Chondrocyte (in vitro differentiated cells): ENCODE results near the gene NEU3. TPM values are rescaled to one million over a fixed set of nuclear protein-coding genes. Genes with fewer than 3 reads are reported as not detected.

Experiments
- DNase-seq: peaks from one replicate; pipeline ENCODE4 v3.0.0; 2021; ENCODE audit warnings: mixed read lengths, low spot score
- H3K27ac Mint-ChIP-seq: one replicate; pipeline ENCODE4 v1.8.0; 2021; ENCODE audit warnings: mild to moderate bottlenecking, moderate library complexity, mixed read lengths; ENCODE audit not compliant: unreplicated experiment
- H3K27me3 Mint-ChIP-seq: 2 replicates; pipeline ENCODE4 v1.8.0; 2021; ENCODE audit warnings: low read depth, mixed read lengths
- H3K36me3 Mint-ChIP-seq: 2 replicates; pipeline ENCODE4 v1.8.0; 2021; ENCODE audit warnings: low read depth, mixed read lengths
- H3K4me1 Mint-ChIP-seq: 2 replicates; pipeline ENCODE4 v1.8.0; 2021; ENCODE audit warnings: low read depth, mild to moderate bottlenecking, mixed read lengths
- H3K4me3 Mint-ChIP-seq: one replicate; pipeline ENCODE4 v1.8.0; 2021; ENCODE audit warnings: mild to moderate bottlenecking, moderate library complexity, mixed read lengths; ENCODE audit not compliant: unreplicated experiment
- H3K9me3 Mint-ChIP-seq: 2 replicates; pipeline ENCODE4 v1.8.0; 2021; ENCODE audit warnings: low read depth, mixed read lengths
- total RNA-seq: library from RNA; stranded (reverse); gene quantifications from 3 replicates; pipeline ENCODE4 v1.2.1, GENCODE V29; 2021
- TF ChIP-seq, protein P1 (sequence below): fragments of 200-600 bp; sonication (generic); IDR thresholded peaks from 2 replicates; pipeline ENCODE4 v1.5.0; 2021; ENCODE audit warnings: antibody characterized with exemption, mild to moderate bottlenecking, moderate library complexity

The NEU3 gene
- total RNA-seq, 1 donor from 2014 or later: 9.4 TPM

- DNase-seq: no peak
- TF ChIP-seq, protein P1, sequence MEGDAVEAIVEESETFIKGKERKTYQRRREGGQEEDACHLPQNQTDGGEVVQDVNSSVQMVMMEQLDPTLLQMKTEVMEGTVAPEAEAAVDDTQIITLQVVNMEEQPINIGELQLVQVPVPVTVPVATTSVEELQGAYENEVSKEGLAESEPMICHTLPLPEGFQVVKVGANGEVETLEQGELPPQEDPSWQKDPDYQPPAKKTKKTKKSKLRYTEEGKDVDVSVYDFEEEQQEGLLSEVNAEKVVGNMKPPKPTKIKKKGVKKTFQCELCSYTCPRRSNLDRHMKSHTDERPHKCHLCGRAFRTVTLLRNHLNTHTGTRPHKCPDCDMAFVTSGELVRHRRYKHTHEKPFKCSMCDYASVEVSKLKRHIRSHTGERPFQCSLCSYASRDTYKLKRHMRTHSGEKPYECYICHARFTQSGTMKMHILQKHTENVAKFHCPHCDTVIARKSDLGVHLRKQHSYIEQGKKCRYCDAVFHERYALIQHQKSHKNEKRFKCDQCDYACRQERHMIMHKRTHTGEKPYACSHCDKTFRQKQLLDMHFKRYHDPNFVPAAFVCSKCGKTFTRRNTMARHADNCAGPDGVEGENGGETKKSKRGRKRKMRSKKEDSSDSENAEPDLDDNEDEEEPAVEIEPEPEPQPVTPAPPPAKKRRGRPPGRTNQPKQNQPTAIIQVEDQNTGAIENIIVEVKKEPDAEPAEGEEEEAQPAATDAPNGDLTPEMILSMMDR: no peak
- no peaks in the 10 kb centered on the region for H3K9me3 Mint-ChIP-seq
- H3K4me3 Mint-ChIP-seq: no peak overlapping the region
- H3K36me3 Mint-ChIP-seq: peaks cover 15% of the 10 kb centered on the region
- no peaks in the 10 kb centered on the region for H3K27me3 Mint-ChIP-seq
- H3K4me1 Mint-ChIP-seq: no peaks in the 10 kb centered on the region
- no peak overlapping the region for H3K27ac Mint-ChIP-seq
Measured at GRCh38 chr11:75000975-75001354, 12.2 kb downstream of the NEU3 start.

- H3K9me3 Mint-ChIP-seq: no peaks in the 10 kb centered on the region
- H3K36me3 Mint-ChIP-seq: peaks cover 16% of the 10 kb centered on the region
- TF ChIP-seq, protein P1: no peak
- H3K4me3 Mint-ChIP-seq: no peak overlapping the region
- H3K27ac Mint-ChIP-seq: no peak overlapping the region
- no peaks in the 10 kb centered on the region for H3K4me1 Mint-ChIP-seq
- H3K27me3 Mint-ChIP-seq: no peaks in the 10 kb centered on the region
- DNase-seq: no peak
Measured at GRCh38 chr11:75001686-75002085, 13.0 kb downstream of the NEU3 start.

DNA sequence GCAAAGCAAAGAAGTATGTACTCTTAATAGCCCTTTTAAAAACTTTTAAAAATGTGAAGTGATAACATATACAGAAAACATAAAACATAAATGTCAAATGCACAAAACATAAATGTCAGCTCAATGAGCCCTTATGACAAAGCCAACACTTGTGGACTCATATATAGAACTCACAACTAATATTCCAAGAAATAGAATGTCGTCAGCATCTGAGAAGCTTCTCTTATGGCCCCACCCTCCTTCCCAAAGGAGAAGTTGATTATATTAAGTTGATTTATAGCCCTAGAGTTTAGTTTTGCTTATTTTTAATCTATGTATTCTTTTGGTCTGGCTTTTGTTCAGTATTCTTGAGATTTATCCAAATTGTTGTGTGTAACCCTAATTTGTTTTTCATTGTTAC is 13.8 kb downstream of the NEU3 start:
- no peak for DNase-seq
- peaks cover 23% of the 10 kb centered on the region for H3K36me3 Mint-ChIP-seq
- H3K9me3 Mint-ChIP-seq: no peaks in the 10 kb centered on the region
- TF ChIP-seq, protein P1: no peak
- no peak overlapping the region for H3K4me3 Mint-ChIP-seq
- no peaks in the 10 kb centered on the region for H3K27me3 Mint-ChIP-seq
- H3K27ac Mint-ChIP-seq: no peak overlapping the region
- no peaks in the 10 kb centered on the region for H3K4me1 Mint-ChIP-seq

GRCh38 chr11:75004215-75004614 is 15.5 kb downstream of the NEU3 start:
- no peaks in the 10 kb centered on the region for H3K27me3 Mint-ChIP-seq
- H3K27ac Mint-ChIP-seq: no peak overlapping the region
- no peak for DNase-seq
- peaks cover 24% of the 10 kb centered on the region for H3K36me3 Mint-ChIP-seq
- no peaks in the 10 kb centered on the region for H3K4me1 Mint-ChIP-seq
- no peak overlapping the region for H3K4me3 Mint-ChIP-seq
- no peaks in the 10 kb centered on the region for H3K9me3 Mint-ChIP-seq
- TF ChIP-seq, protein P1: no peak

DNA sequence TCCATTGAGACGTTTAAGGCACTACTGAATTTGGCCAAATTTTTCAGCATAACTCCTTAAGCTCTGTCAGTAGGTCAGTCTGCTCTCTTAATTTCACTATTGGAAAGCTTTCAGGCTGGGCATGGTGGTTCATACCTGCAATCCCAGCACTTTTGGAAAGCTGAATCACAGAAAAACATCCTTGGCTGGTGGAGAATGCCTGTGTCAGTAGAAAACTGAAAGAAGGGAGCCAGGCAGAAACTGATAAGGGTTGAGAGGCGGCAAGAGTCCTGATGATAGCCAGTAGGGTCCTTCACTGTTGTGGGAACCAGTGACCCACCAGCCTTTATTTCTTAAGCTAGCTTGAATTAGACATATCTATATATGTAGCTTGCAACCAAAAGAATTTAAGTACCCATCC is 22.6 kb downstream of the NEU3 start:
- no peaks in the 10 kb centered on the region for H3K9me3 Mint-ChIP-seq
- no peaks in the 10 kb centered on the region for H3K27me3 Mint-ChIP-seq
- H3K4me1 Mint-ChIP-seq: no peaks in the 10 kb centered on the region
- DNase-seq: no peak
- H3K27ac Mint-ChIP-seq: no peak overlapping the region
- peaks cover 20% of the 10 kb centered on the region for H3K36me3 Mint-ChIP-seq
- no peak overlapping the region for H3K4me3 Mint-ChIP-seq
- TF ChIP-seq, protein P1: no peak
